PC-3 (cell line): ENCODE measurements around the gene PACS1.

Experiments
- EZH2 ChIP-seq: fragments of 300-600 bp; sonication (generic); IDR thresholded peaks from one replicate; pipeline ENCODE4 v1.6.1; 2017; ENCODE audit warnings: antibody characterized with exemption, mild to moderate bottlenecking, low read length; ENCODE audit not compliant: unreplicated experiment
- TF ChIP-seq, protein P1 (sequence below): fragments of 300-600 bp; sonication (generic); conservative IDR thresholded peaks from 2 replicates; pipeline ENCODE4 v1.5.1; 2017; ENCODE audit warnings: antibody characterized with exemption, low read depth, mild to moderate bottlenecking, low read length

DNA sequence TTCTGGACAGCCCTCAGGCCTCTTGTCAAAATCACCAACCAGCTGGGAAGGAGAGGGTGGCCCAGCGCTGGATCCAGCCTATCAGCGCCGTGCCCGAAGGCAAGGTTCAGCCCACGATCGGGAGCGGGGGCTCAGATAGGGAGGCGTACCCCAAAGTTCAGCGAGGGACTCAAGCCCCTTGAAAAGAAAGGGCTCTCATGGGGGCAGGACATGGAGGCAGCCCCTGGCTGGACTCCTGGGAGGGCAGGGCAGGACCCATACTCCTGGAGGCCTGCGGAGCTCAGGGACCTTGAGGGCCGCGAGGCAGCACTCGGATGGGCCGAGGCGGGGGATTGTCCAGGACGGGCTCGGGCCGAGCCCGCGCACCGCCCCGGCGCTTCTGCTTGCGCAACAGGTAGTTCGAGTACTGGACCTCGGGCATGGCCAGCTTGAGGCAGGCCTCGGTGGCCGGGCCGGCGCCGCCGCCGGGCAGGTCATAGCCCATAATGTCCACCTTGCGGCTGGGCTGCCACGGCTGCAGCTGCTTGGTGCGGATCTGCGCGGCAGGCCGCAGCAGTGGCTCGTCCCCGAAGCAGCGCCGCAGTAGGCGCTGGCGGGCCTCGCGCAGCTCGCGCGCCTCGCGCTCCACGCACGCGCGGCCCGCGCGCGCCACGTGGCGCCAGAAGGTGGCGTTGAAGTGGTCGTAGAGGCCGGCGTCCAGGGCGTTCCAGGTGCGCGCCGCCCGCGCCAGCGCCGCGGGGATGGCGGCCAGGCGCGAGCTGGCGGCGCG is 27.7 kb upstream of the PACS1 start:
- no peak for TF ChIP-seq EZH2
- TF ChIP-seq, protein P1, sequence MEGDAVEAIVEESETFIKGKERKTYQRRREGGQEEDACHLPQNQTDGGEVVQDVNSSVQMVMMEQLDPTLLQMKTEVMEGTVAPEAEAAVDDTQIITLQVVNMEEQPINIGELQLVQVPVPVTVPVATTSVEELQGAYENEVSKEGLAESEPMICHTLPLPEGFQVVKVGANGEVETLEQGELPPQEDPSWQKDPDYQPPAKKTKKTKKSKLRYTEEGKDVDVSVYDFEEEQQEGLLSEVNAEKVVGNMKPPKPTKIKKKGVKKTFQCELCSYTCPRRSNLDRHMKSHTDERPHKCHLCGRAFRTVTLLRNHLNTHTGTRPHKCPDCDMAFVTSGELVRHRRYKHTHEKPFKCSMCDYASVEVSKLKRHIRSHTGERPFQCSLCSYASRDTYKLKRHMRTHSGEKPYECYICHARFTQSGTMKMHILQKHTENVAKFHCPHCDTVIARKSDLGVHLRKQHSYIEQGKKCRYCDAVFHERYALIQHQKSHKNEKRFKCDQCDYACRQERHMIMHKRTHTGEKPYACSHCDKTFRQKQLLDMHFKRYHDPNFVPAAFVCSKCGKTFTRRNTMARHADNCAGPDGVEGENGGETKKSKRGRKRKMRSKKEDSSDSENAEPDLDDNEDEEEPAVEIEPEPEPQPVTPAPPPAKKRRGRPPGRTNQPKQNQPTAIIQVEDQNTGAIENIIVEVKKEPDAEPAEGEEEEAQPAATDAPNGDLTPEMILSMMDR: no peak
